Natural killer cell (primary cell): ENCODE data around the gene SIRT6. TPM values are rescaled to one million over a fixed set of nuclear protein-coding genes. Genes with fewer than 3 reads are reported as not detected.
"Not testable (repeated sequence)": the region's sequence is repeated elsewhere in the genome, so short reads cannot be mapped to it uniquely, and the experiment has no call there.

Source experiments
- ATAC-seq, 3 donors: fragments of 150-1000 bp in 2 of 3; fragments of 200-7000 bp in 1 of 3; cut with Tn5 transposase; 1 replicate in 1 of 3; 2 replicates in 2 of 3; pipeline ENCODE4 v1.10.0; 2021; ENCODE audit warnings: mild to moderate bottlenecking in 2 of 3, moderate library complexity in 2 of 3
- DNase-seq, 2 donors: peaks; one replicate each; pipeline versions ENCODE4 v3.0.0 to v3.0.0-alpha.2; 2013 to 2021; ENCODE audit warnings: mixed read lengths in 1 of 2
- H3K27ac ChIP-seq: one replicate; pipeline ENCODE4 v1.5.1; 2013; ENCODE audit warnings: mild to moderate bottlenecking, low read length
- H3K27me3 ChIP-seq: one replicate; pipeline ENCODE4 v1.6.1; 2013; ENCODE audit warnings: low read length; ENCODE audit not compliant: control insufficient read depth, insufficient read depth
- H3K36me3 ChIP-seq: one replicate; pipeline ENCODE4 v1.6.1; 2013; ENCODE audit warnings: low read length; ENCODE audit not compliant: control insufficient read depth, insufficient read depth
- H3K4me1 ChIP-seq: one replicate; pipeline ENCODE4 v1.6.1; 2013; ENCODE audit warnings: low read length; ENCODE audit not compliant: control insufficient read depth, insufficient read depth
- H3K4me3 ChIP-seq: one replicate; pipeline ENCODE4 v1.5.1; 2013; ENCODE audit warnings: low read length
- H3K9me3 ChIP-seq: one replicate; pipeline ENCODE4 v1.6.1; 2013; ENCODE audit warnings: low read length; ENCODE audit not compliant: control insufficient read depth, insufficient read depth
- H3K27ac Mint-ChIP-seq, 2 donors: one replicate each; pipeline ENCODE4 v1.8.0; 2022; ENCODE audit warnings: mild to moderate bottlenecking in 2 of 2, mixed read lengths in 2 of 2, moderate library complexity in 1 of 2
- H3K27me3 Mint-ChIP-seq, 2 donors: one replicate each; pipeline ENCODE4 v1.8.0; 2022; ENCODE audit warnings: low read depth in 2 of 2, mixed read lengths in 2 of 2
- H3K36me3 Mint-ChIP-seq: one replicate; pipeline ENCODE4 v1.8.0; 2022; ENCODE audit warnings: mixed read lengths
- H3K4me1 Mint-ChIP-seq, 2 donors: one replicate each; pipeline ENCODE4 v1.8.0; 2022; ENCODE audit warnings: mixed read lengths in 2 of 2
- H3K4me3 Mint-ChIP-seq: one replicate; pipeline ENCODE4 v1.8.0; 2022; ENCODE audit warnings: mild to moderate bottlenecking, moderate library complexity, mixed read lengths
- H3K9me3 Mint-ChIP-seq, 2 donors: one replicate each; pipeline ENCODE4 v1.8.0; 2022; ENCODE audit warnings: mixed read lengths in 2 of 2
- WGBS: methylation state at CpG from one replicate; pipeline ENCODE4 v1.1.7; 2013; ENCODE audit warnings: missing lambda C conversion rate; ENCODE audit not compliant: insufficient coverage; 5-methylcytosine and 5-hydroxymethylcytosine counted together
- intact Hi-C: fragments of 100-400 bp; cut with micrococcal nuclease; formaldehyde crosslinking; loops from one replicate; pipeline ENCODE4 v1.14.2; 2022
- total RNA-seq, 4 donors: library from RNA; stranded (reverse); fragments of 120-200 nt in 1 of 4; gene quantifications; one replicate each; pipeline versions ENCODE4 v1.2.3 to v1.2.4, GENCODE V29; 2013 to 2022
- TF ChIP-seq, protein P1 (sequence below): fragments of 200-600 bp; IDR thresholded peaks from one replicate; pipeline ENCODE4 v1.8.0; 2022; ENCODE audit warnings: antibody characterized with exemption

Gene SIRT6
- total RNA-seq, 3 donors from 2014 or later (not counting 1 experiment from before 2014, with no cell fraction given): 29.5 to 37.4 (median 30.5) TPM

DNA sequence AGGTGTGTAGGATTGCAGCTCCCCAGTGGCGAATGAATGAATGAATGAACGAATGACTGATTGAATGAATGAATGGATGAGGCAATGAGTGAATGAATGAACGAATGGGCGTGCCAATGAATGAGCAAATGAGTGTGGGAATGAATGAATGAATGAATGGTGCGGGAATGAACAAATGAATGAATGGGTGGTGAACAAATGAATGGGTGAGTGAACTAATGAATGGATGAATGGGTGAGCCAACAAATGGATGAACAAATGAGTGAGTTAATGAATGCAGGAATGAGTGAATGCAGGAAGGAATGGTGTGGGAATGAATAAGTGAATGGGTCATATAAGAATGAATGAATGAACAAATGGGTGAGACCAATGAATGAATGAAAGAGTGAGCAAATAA, 14.9 kb upstream of the SIRT6 start:
- Mint-ChIP-seq H3K27ac (no peak overlapping the region), H3K4me1 (peaks cover 0 to 12% of the 10 kb centered on the region in 2 donors), H3K27me3 (peaks cover 38 to 47% of the 10 kb centered on the region in 2 donors), H3K36me3 (no peaks in the 10 kb centered on the region), H3K4me3 (no peak overlapping the region), H3K9me3 (peaks cover 0 to 6% of the 10 kb centered on the region in 2 donors)
- no peak overlapping the region for H3K27ac ChIP-seq
- H3K27me3 ChIP-seq: peaks cover 16% of the 10 kb centered on the region
- no peaks in the 10 kb centered on the region for H3K9me3 ChIP-seq
- DNase-seq: no peak
- H3K36me3 ChIP-seq: no peaks in the 10 kb centered on the region
- WGBS: 81% methylated on average over 5 of the region's 5 CpGs
- H3K4me1 ChIP-seq: no peaks in the 10 kb centered on the region
- ATAC-seq: no peak
- TF ChIP-seq, protein P1, sequence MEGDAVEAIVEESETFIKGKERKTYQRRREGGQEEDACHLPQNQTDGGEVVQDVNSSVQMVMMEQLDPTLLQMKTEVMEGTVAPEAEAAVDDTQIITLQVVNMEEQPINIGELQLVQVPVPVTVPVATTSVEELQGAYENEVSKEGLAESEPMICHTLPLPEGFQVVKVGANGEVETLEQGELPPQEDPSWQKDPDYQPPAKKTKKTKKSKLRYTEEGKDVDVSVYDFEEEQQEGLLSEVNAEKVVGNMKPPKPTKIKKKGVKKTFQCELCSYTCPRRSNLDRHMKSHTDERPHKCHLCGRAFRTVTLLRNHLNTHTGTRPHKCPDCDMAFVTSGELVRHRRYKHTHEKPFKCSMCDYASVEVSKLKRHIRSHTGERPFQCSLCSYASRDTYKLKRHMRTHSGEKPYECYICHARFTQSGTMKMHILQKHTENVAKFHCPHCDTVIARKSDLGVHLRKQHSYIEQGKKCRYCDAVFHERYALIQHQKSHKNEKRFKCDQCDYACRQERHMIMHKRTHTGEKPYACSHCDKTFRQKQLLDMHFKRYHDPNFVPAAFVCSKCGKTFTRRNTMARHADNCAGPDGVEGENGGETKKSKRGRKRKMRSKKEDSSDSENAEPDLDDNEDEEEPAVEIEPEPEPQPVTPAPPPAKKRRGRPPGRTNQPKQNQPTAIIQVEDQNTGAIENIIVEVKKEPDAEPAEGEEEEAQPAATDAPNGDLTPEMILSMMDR: no peak
- H3K4me3 ChIP-seq: no peak overlapping the region
- intact Hi-C loops: no loop called here

DNA sequence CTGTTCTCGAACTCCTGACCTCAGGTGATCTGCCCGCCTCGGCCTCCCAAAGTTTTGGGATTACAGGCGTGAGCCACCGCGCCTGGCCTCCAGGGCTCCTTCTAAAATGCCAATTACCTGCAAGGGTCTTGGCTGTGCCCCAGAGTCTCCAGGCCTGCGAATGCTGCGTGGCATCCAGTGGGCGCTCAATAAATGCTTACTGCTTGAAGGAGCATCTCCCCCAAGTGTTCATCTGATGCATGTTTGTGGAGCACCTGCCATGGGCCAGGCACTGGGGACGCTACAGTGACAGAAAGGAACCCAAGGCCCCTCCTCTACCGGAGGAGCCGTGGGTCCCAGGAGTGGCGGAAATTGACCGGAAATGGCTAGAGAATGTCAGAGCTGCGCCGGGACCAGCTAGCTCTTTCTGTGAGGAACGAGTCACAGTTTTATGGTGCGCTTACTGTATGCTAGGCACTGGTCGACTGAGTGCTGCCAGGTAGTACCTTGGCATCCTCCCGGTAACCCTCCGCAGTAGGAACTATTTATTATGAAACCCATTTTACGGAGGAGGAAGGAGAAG, 14.3 kb upstream of the SIRT6 start:
- H3K4me3 Mint-ChIP-seq: no peak overlapping the region
- peaks cover 0 to 12% of the 10 kb centered on the region in 2 donors for H3K4me1 Mint-ChIP-seq
- H3K9me3 Mint-ChIP-seq: peaks cover 0 to 6% of the 10 kb centered on the region in 2 donors
- no peak for ATAC-seq
- no peak for DNase-seq
- no peaks in the 10 kb centered on the region for H3K4me1 ChIP-seq
- no peak overlapping the region for H3K27ac ChIP-seq
- intact Hi-C loops: no loop called here
- no peaks in the 10 kb centered on the region for H3K36me3 ChIP-seq
- no peak overlapping the region for H3K27ac Mint-ChIP-seq
- H3K4me3 ChIP-seq: no peak overlapping the region
- TF ChIP-seq, protein P1: no peak
- H3K27me3 ChIP-seq: peaks cover 16% of the 10 kb centered on the region
- no peaks in the 10 kb centered on the region for H3K9me3 ChIP-seq
- H3K27me3 Mint-ChIP-seq: peaks cover 38 to 47% of the 10 kb centered on the region in 2 donors
- H3K36me3 Mint-ChIP-seq: no peaks in the 10 kb centered on the region
- 90% methylated on average over 22 of the region's 22 CpGs for WGBS

DNA sequence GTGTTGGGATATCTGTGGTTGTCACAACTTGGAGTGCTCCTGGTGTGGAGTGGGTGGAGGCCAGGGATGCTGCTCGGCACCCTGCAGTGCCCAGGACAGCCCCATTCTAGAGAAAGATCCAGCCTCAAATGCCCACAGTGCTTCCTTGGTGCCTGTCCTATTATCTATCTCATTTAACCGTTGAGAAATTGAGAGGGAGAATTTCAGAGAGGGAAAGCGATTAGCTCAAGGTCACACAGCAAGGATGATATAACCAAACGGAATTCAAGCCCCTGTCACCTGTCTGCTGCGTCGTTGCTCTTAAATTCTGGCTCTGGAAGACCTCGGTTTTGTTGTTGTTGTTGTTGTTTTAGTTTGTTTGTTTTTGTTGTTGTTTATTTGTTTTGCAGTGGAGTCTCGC, 13.6 kb upstream of the SIRT6 start:
- H3K9me3 Mint-ChIP-seq: peaks cover 0 to 6% of the 10 kb centered on the region in 2 donors
- ATAC-seq (no peak), DNase-seq (no peak)
- Histone ChIP-seq H3K36me3 (no peaks in the 10 kb centered on the region), H3K4me1 (no peaks in the 10 kb centered on the region), H3K4me3 (no peak overlapping the region), H3K27ac (no peak overlapping the region), H3K9me3 (no peaks in the 10 kb centered on the region), H3K27me3 (peaks cover 16% of the 10 kb centered on the region)
- no peak overlapping the region for H3K27ac Mint-ChIP-seq
- TF ChIP-seq, protein P1: no peak
- H3K4me3 Mint-ChIP-seq: no peak overlapping the region
- no peaks in the 10 kb centered on the region for H3K36me3 Mint-ChIP-seq
- H3K27me3 Mint-ChIP-seq: peaks cover 38 to 47% of the 10 kb centered on the region in 2 donors
- H3K4me1 Mint-ChIP-seq: peaks cover 0 to 12% of the 10 kb centered on the region in 2 donors
- 78% methylated on average over 8 of the region's 8 CpGs for WGBS
- intact Hi-C loops: no loop called here

DNA sequence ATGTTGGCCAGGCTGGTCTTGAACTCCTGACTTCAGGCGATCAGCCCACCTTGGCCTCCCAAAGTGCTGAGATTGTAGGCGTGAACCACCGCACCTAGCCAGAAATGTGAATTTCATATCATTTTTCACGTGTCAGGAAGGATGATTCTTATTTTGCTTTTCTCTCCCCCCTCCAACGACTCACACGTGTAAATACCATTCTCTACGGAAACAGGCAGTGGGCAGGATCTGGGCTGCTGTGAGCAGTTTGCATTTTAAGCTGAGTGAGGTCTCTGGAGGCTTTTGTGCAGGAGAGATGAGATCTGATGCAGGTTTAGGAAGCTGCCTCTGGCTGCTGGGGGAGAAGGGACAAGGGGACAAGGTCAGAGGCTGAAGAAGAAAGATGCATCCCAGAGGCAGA, 12.0 kb upstream of the SIRT6 start:
- Mint-ChIP-seq H3K36me3 (no peaks in the 10 kb centered on the region), H3K4me1 (peaks cover 0 to 12% of the 10 kb centered on the region in 2 donors), H3K27me3 (peaks cover 38 to 39% of the 10 kb centered on the region in 2 donors), H3K27ac (no peak overlapping the region), H3K9me3 (peaks cover 0 to 6% of the 10 kb centered on the region in 2 donors), H3K4me3 (no peak overlapping the region)
- TF ChIP-seq, protein P1: no peak
- peaks cover 16% of the 10 kb centered on the region for H3K27me3 ChIP-seq
- intact Hi-C loops: no loop called here
- no peak for ATAC-seq
- H3K27ac ChIP-seq: no peak overlapping the region
- DNase-seq: no peak
- no peak overlapping the region for H3K4me3 ChIP-seq
- no peaks in the 10 kb centered on the region for H3K36me3 ChIP-seq
- H3K9me3 ChIP-seq: no peaks in the 10 kb centered on the region
- WGBS: 62% methylated on average over 6 of the region's 7 CpGs
- H3K4me1 ChIP-seq: no peaks in the 10 kb centered on the region

DNA sequence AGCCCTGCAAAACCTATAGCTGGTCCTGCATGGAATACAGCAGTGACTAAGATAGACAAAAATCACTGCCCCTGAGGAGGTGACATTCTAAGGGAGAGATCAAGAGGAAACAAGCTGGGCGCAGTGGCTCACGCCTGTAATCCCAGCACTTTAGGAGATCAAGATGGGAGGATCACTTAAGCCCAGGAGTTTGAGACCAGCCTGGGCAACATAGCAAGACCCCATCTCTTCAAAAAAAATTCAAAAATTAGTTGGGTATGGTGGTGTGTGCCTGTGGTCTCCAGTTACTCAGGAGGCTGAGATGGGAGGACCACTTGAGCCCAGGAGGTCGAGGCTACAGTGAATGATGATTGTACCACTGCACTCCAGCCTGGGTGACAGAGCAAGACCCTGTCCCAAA, 10.2 kb upstream of the SIRT6 start:
- DNase-seq, H3K9me3 Mint-ChIP-seq, intact Hi-C loops, H3K36me3 ChIP-seq, H3K4me1 Mint-ChIP-seq, H3K36me3 Mint-ChIP-seq, H3K27ac ChIP-seq, H3K9me3 ChIP-seq, ATAC-seq, H3K4me1 ChIP-seq, H3K4me3 Mint-ChIP-seq, H3K27ac Mint-ChIP-seq, H3K4me3 ChIP-seq: not testable (repeated sequence)
- peaks cover 24 to 26% of the 10 kb centered on the region in 2 donors for H3K27me3 Mint-ChIP-seq
- peaks cover 11% of the 10 kb centered on the region for H3K27me3 ChIP-seq
- 96% methylated on average over 3 of the region's 3 CpGs for WGBS
